PC-9 (cell line): Measurements from ENCODE around the gene EP400. TPM values are rescaled to one million over a fixed set of nuclear protein-coding genes. Genes with fewer than 3 reads are reported as not detected.

Experiments
- BruUV-seq: library from RNA; stranded (reverse); fragments of 400-500 nt; replicated peaks from 2 replicates; lab custom pipeline; 2021; lab: Mats Ljungman, UMichigan
- CTCF ChIA-PET: fragments of 300-600 bp; sonication (Branson Sonifier 250); formaldehyde crosslinking; loops from one replicate; lab custom pipeline; 2022; ENCODE audit warnings: antibody characterized with exemption; lab: Charles Lee
- POLR2A ChIA-PET: fragments of 300-600 bp; sonication (Branson Sonifier 250); formaldehyde crosslinking; loops from one replicate; lab custom pipeline; 2022; ENCODE audit warnings: antibody characterized with exemption; ENCODE audit not compliant: unreplicated experiment; lab: Charles Lee
- DNase-seq, 2 experiments: peaks; one replicate each; pipeline versions ENCODE4 v3.0.0 to v3.0.0-alpha.2; 2015 to 2022; ENCODE audit warnings: mixed read lengths in 1 of 2
- H2AFZ ChIP-seq: fragments of 200-600 bp; sonication (generic); 2 replicates; pipeline ENCODE4 v1.8.1; 2017; ENCODE audit warnings: antibody characterized with exemption
- H3F3A ChIP-seq: fragments of 200-600 bp; sonication (generic); 2 replicates; pipeline ENCODE4 v1.8.1; 2017; ENCODE audit warnings: antibody characterized with exemption, mild to moderate bottlenecking, low read depth; ENCODE audit not compliant: insufficient read depth
- H3K27ac ChIP-seq: fragments of 200-600 bp; sonication (generic); 2 replicates; pipeline ENCODE4 v1.6.1; 2016; ENCODE audit warnings: mixed run types
- H3K27me3 ChIP-seq: fragments of 200-600 bp; sonication (generic); 2 replicates; pipeline ENCODE4 v1.6.1; 2016; ENCODE audit warnings: low read depth, mixed run types; ENCODE audit not compliant: insufficient read depth
- H3K36me3 ChIP-seq: fragments of 200-600 bp; sonication (generic); 2 replicates; pipeline ENCODE4 v1.6.1; 2016; ENCODE audit warnings: low read depth, mixed run types
- H3K4me1 ChIP-seq: fragments of 200-600 bp; sonication (generic); replicated peaks from 2 replicates; pipeline ENCODE4 v1.6.1; 2016; ENCODE audit warnings: mixed run types; ENCODE audit not compliant: insufficient read depth
- H3K4me2 ChIP-seq: fragments of 200-600 bp; sonication (generic); 2 replicates; pipeline ENCODE4 v1.6.1; 2017; ENCODE audit warnings: mixed run types
- H3K4me3 ChIP-seq: fragments of 200-600 bp; sonication (generic); 2 replicates; pipeline ENCODE4 v1.6.1; 2016; ENCODE audit warnings: mixed run types
- H3K79me2 ChIP-seq: fragments of 200-600 bp; sonication (generic); 2 replicates; pipeline ENCODE4 v1.6.1; 2017; ENCODE audit warnings: low read depth, mixed run types
- H3K9me2 ChIP-seq: fragments of 200-600 bp; sonication (generic); 2 replicates; pipeline ENCODE4 v1.8.1; 2017; ENCODE audit warnings: mild to moderate bottlenecking; ENCODE audit not compliant: insufficient read depth
- H3K9me3 ChIP-seq: fragments of 200-600 bp; sonication (generic); 2 replicates; pipeline ENCODE4 v1.8.1; 2016; ENCODE audit warnings: low read depth; ENCODE audit not compliant: insufficient read depth
- H4K20me1 ChIP-seq: fragments of 200-600 bp; sonication (generic); 2 replicates; pipeline ENCODE4 v1.8.1; 2017; ENCODE audit not compliant: insufficient read depth
- EZH2 ChIP-seq: fragments of 200-600 bp; sonication (generic); IDR thresholded peaks from 2 replicates; pipeline ENCODE4 v1.8.0; 2017; ENCODE audit warnings: antibody characterized with exemption, low read depth
- intact Hi-C: fragments of 100-400 bp; cut with micrococcal nuclease; formaldehyde crosslinking; loops from one replicate; pipeline ENCODE4 v1.10.0; 2022; ENCODE audit not compliant: unreplicated experiment
- total RNA-seq: library from RNA; stranded (reverse); gene quantifications from 2 replicates; pipeline ENCODE4 v1.2.3, GENCODE V29; 2021
- TF ChIP-seq, protein P1 (sequence below): fragments of 200-600 bp; sonication (generic); conservative IDR thresholded peaks from 2 replicates; pipeline ENCODE4 v1.6.1; 2017; ENCODE audit warnings: mixed run types, antibody characterized with exemption, mild to moderate bottlenecking, moderate library complexity

The EP400 gene
- total RNA-seq, 1 experiment from 2014 or later, result 50.3 TPM

DNA sequence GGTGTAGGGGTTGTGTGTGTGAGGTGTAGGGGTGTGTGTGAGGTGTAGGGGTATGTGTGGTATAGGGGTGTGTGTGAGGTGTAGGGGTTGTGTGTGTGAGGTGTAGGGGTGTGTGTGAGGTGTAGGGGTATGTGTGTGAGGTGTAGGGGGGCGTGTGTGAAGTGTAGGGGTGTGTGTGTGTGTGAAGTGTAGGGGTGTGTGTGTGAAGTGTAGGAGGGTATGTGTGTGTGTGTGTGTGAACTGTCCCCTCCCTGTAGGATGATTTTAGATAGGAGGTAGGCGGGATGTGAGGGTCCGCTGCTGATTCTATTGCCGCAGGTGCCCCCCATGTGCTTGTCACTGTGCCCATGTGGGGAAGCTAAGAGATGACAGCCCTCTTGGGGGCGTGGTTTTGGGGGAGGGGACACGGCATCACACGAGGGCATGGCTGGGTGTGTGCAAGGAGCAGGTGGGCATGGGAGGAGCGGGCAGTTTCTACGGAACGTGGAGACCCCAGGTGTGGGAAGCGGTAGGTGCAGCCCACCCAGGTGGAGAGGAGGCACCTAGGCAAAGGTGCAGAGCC is 105.9 kb downstream of the EP400 start:
- no peak for DNase-seq
- Histone ChIP-seq H3K4me2 (no peak overlapping the region), H3K9me3 (no peaks in the 10 kb centered on the region), H4K20me1 (no peaks in the 10 kb centered on the region), H3K4me3 (no peak overlapping the region), H3K4me1 (no peaks in the 10 kb centered on the region), H3K9me2 (no peaks in the 10 kb centered on the region), H3K27me3 (no peaks in the 10 kb centered on the region), H3K27ac (no peak overlapping the region), H3F3A (no peaks in the 10 kb centered on the region), H3K79me2 (no peaks in the 10 kb centered on the region), H3K36me3 (peaks cover 15% of the 10 kb centered on the region), H2AFZ (no peak overlapping the region)
- POLR2A ChIA-PET, result no interaction called here
- TF ChIP-seq, protein P1, sequence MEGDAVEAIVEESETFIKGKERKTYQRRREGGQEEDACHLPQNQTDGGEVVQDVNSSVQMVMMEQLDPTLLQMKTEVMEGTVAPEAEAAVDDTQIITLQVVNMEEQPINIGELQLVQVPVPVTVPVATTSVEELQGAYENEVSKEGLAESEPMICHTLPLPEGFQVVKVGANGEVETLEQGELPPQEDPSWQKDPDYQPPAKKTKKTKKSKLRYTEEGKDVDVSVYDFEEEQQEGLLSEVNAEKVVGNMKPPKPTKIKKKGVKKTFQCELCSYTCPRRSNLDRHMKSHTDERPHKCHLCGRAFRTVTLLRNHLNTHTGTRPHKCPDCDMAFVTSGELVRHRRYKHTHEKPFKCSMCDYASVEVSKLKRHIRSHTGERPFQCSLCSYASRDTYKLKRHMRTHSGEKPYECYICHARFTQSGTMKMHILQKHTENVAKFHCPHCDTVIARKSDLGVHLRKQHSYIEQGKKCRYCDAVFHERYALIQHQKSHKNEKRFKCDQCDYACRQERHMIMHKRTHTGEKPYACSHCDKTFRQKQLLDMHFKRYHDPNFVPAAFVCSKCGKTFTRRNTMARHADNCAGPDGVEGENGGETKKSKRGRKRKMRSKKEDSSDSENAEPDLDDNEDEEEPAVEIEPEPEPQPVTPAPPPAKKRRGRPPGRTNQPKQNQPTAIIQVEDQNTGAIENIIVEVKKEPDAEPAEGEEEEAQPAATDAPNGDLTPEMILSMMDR, result no peak
- no peak for TF ChIP-seq EZH2
- BruUV-seq, result no TSS peak
- CTCF ChIA-PET, result no interaction called here
- intact Hi-C loops, result no loop called here

DNA sequence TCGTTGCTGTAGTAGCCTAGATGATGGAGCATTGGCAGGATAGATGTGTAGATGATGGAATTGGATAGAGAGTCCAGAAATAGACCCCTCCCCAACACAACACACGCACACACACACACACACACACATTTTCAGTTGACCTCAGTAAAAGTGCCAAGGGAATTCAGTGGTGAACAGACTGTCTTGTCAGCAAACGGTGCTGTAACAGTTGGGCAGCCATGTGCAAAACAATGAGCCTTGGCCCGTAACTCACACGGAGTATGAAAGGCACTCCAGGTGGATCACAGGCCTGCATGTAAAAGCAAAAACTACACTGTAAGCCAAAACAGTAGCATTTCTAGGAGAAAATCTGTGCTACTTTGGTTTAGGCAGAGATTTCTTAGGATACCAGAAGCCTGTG is 106.6 kb downstream of the EP400 start:
- BruUV-seq, result no TSS peak
- Histone ChIP-seq H3F3A (no peaks in the 10 kb centered on the region), H3K4me2 (no peak overlapping the region), H3K27me3 (no peaks in the 10 kb centered on the region), H3K79me2 (no peaks in the 10 kb centered on the region), H3K4me3 (no peak overlapping the region), H2AFZ (no peak overlapping the region), H3K4me1 (no peaks in the 10 kb centered on the region), H3K9me3 (no peaks in the 10 kb centered on the region), H4K20me1 (no peaks in the 10 kb centered on the region), H3K36me3 (peaks cover 14% of the 10 kb centered on the region), H3K9me2 (no peaks in the 10 kb centered on the region), H3K27ac (no peak overlapping the region)
- CTCF ChIA-PET, result no interaction called here
- no peak for TF ChIP-seq EZH2
- TF ChIP-seq, protein P1, result no peak
- intact Hi-C loops, result no loop called here
- POLR2A ChIA-PET, result no interaction called here
- no peak for DNase-seq

DNA sequence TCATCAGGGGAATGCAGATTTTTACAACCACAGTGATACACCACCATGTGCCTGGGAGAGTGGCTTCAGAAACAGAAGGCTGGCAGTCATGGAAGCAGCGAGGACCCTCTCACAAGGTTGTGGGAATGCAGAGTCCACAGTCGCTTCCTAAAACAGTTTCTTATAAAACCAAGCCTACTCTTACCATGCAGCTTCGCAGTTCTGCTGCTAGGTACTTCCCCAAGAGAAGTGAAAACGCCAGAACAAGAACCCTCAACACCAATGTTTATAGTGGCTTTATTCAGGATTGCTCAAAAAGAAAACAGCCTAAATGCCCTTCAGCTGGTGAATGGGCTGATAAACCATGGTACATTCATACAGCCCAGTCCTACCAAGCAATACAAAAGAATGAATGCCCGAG is 107.2 kb downstream of the EP400 start:
- DNase-seq, result no peak
- Histone ChIP-seq H3K9me2 (no peaks in the 10 kb centered on the region), H4K20me1 (no peaks in the 10 kb centered on the region), H3K27ac (no peak overlapping the region), H3K27me3 (no peaks in the 10 kb centered on the region), H3K9me3 (no peaks in the 10 kb centered on the region), H2AFZ (no peak overlapping the region), H3K4me3 (no peak overlapping the region), H3K36me3 (peaks cover 14% of the 10 kb centered on the region), H3K4me2 (no peak overlapping the region), H3K79me2 (no peaks in the 10 kb centered on the region), H3K4me1 (no peaks in the 10 kb centered on the region), H3F3A (no peaks in the 10 kb centered on the region)
- intact Hi-C loops, result no loop called here
- CTCF ChIA-PET, result no interaction called here
- TF ChIP-seq, protein P1, result no peak
- TF ChIP-seq EZH2, result no peak
- POLR2A ChIA-PET, result no interaction called here
- BruUV-seq, result no TSS peak
